HepG2 (cell line): Measurements from ENCODE around the gene RAP1A. TPM values are rescaled to one million over a fixed set of nuclear protein-coding genes. Genes with fewer than 3 reads are reported as not detected.

ENCODE experiments used
- ATAC-seq: fragments of 200-7000 bp; cut with Tn5 transposase; 3 replicates; pipeline ENCODE4 v1.9.1; 2020; ENCODE audit warnings: mild to moderate bottlenecking, moderate library complexity
- BruUV-seq: library from RNA; stranded (reverse); fragments of 400-500 nt; replicated peaks from 2 replicates; lab custom pipeline; 2021; lab: Mats Ljungman, UMichigan
- CTCF ChIA-PET: fragments of 300-600 bp; formaldehyde crosslinking; extraction: SDS; loops from one replicate; lab custom pipeline; 2021; ENCODE audit warnings: low total read pairs, inconsistent platforms, low intra/inter-chr PET ratio; lab: Yijun Ruan, JAX
- POLR2A ChIA-PET: fragments of 350-600 bp; sonication (Branson Sonifier 250); formaldehyde crosslinking; loops from one replicate; lab custom pipeline; 2020; ENCODE audit warnings: antibody characterized with exemption, inconsistent platforms; lab: Yijun Ruan, JAX
- DNase-seq: peaks from one replicate; pipeline ENCODE4 v3.0.0-alpha.2; 2015; ENCODE audit warnings: low spot score
- FAIRE-seq: peaks from 3 replicates; lab custom pipeline; 2011; peaks lifted over from hg19 to GRCh38; lab: Jason Lieb, UNC
- H2AFZ ChIP-seq: one replicate; pipeline ENCODE4 v1.6.1; 2011; ENCODE audit warnings: low read length, inconsistent platforms
- H3K27ac ChIP-seq: fragments of 300-600 bp; 3 replicates; pipeline ENCODE4 v1.8.0; 2011; ENCODE audit warnings: mixed run types, mild to moderate bottlenecking, mixed read lengths, low read length, inconsistent platforms; ENCODE audit not compliant: insufficient read depth; ENCODE audit errors: extremely low read length
- H3K27me3 ChIP-seq, 2 experiments: fragments of 200-600 bp in 1 of 2; 2 replicates in 1 of 2; 3 replicates in 1 of 2; pipeline versions ENCODE4 v1.6.0 to v1.8.0; 2011; ENCODE audit warnings: low read length in 2 of 2, mild to moderate bottlenecking in 2 of 2, moderate library complexity in 2 of 2, inconsistent platforms in 1 of 2; ENCODE audit not compliant: insufficient read depth in 2 of 2, control insufficient read depth in 1 of 2
- H3K36me3 ChIP-seq, 2 experiments: fragments of 200-600 bp in 1 of 2; replicated peaks in 1 of 2; 2 replicates in 1 of 2; 3 replicates in 1 of 2; pipeline versions ENCODE4 v1.5.1 to v1.8.0; 2011; ENCODE audit warnings: low read length in 2 of 2, inconsistent platforms in 1 of 2; ENCODE audit not compliant: insufficient read depth in 2 of 2, control insufficient read depth in 1 of 2
- H3K4me1 ChIP-seq: 2 replicates; pipeline ENCODE4 v1.5.1; 2012; ENCODE audit warnings: low read length, inconsistent platforms; ENCODE audit not compliant: insufficient read depth
- H3K4me2 ChIP-seq: 2 replicates; pipeline ENCODE4 v1.6.0; 2011; ENCODE audit warnings: low read depth, low read length, inconsistent platforms
- H3K4me3 ChIP-seq, 3 experiments: fragments of 200-600 bp in 1 of 3; sonication (generic), shearing (Covaris generic) in 1 of 3; replicated peaks in 1 of 3; 2 replicates each; pipeline ENCODE4 v1.5.1; 2011 to 2016; ENCODE audit warnings: low read length in 3 of 3, inconsistent platforms in 2 of 3, low read depth in 2 of 3, mild to moderate bottlenecking in 2 of 3, control low read depth in 1 of 3, mixed read lengths in 1 of 3; ENCODE audit not compliant: insufficient read depth in 1 of 3
- H3K79me2 ChIP-seq: one replicate; pipeline ENCODE4 v1.6.1; 2011; ENCODE audit warnings: low read length, inconsistent platforms; ENCODE audit not compliant: insufficient read depth
- H3K9ac ChIP-seq: 2 replicates; pipeline ENCODE4 v1.6.0; 2011; ENCODE audit warnings: mild to moderate bottlenecking, low read depth, low read length, inconsistent platforms; ENCODE audit not compliant: insufficient read depth
- H3K9me3 ChIP-seq: 2 replicates; pipeline ENCODE4 v1.5.1; 2012; ENCODE audit warnings: mild to moderate bottlenecking, low read length
- H4K20me1 ChIP-seq: 2 replicates; pipeline ENCODE4 v1.6.0; 2011; ENCODE audit warnings: inconsistent platforms, mild to moderate bottlenecking, low read length, moderate library complexity; ENCODE audit not compliant: insufficient read depth
- EEA1 ChIP-seq: sonication (generic); formaldehyde crosslinking; IDR thresholded peaks from 2 replicates; pipeline ENCODE4 v1.5.1; 2020; ENCODE audit warnings: mild to moderate bottlenecking, missing genetic modification reagents, borderline replicate concordance
- HOXD1 ChIP-seq: sonication (generic); formaldehyde crosslinking; IDR thresholded peaks from 2 replicates; pipeline ENCODE4 v1.5.0; 2020; ENCODE audit warnings: missing genetic modification reagents
- KLF13 ChIP-seq: sonication (generic); formaldehyde crosslinking; IDR thresholded peaks from 2 replicates; pipeline ENCODE4 v1.4.0; 2020; ENCODE audit warnings: mild to moderate bottlenecking, missing genetic modification reagents
- MIXL1 ChIP-seq: IDR thresholded peaks from 2 replicates; pipeline ENCODE4 v1.6.1; 2016
- RAD51 ChIP-seq: fragments of 450-650 bp; IDR thresholded peaks from 2 replicates; pipeline ENCODE4 v1.6.1; 2016; ENCODE audit warnings: borderline replicate concordance
- REL ChIP-seq: sonication (generic); formaldehyde crosslinking; conservative IDR thresholded peaks from 2 replicates; pipeline ENCODE4 v1.8.0; 2022; ENCODE audit warnings: mild to moderate bottlenecking, missing genetic modification reagents, moderate library complexity
- TBX2 ChIP-seq: sonication (generic); formaldehyde crosslinking; IDR thresholded peaks from 2 replicates; pipeline ENCODE4 v1.5.0; 2020; ENCODE audit warnings: missing genetic modification reagents, mild to moderate bottlenecking, borderline replicate concordance
- ZNF547 ChIP-seq: sonication (generic); formaldehyde crosslinking; IDR thresholded peaks from 2 replicates; pipeline ENCODE4 v1.5.1; 2020; ENCODE audit warnings: mild to moderate bottlenecking, missing genetic modification reagents
- ZNF660 ChIP-seq: sonication (generic); formaldehyde crosslinking; IDR thresholded peaks from 2 replicates; pipeline ENCODE4 v1.5.1; 2020; ENCODE audit warnings: mild to moderate bottlenecking, low read depth, missing genetic modification reagents, borderline replicate concordance
- ZNF766 ChIP-seq: sonication (generic); formaldehyde crosslinking; IDR thresholded peaks from 2 replicates; pipeline ENCODE4 v1.5.0; 2020; ENCODE audit warnings: missing genetic modification reagents, borderline replicate concordance
- ZSCAN30 ChIP-seq: sonication (generic); formaldehyde crosslinking; IDR thresholded peaks from 2 replicates; pipeline ENCODE4 v1.5.0; 2020; ENCODE audit warnings: mild to moderate bottlenecking, missing genetic modification reagents
- WGBS: methylation state at CpG from one replicate; pipeline ENCODE4 v1.1.6; 2017; ENCODE audit warnings: low lambda C conversion rate; 5-methylcytosine and 5-hydroxymethylcytosine counted together
- in situ Hi-C: cut with HindIII; loops from 2 replicates; pipeline ENCODE4 v1.10.0; 2017; ENCODE audit warnings: low pct_unique_long_range_greater_than_20kb; ENCODE audit not compliant: extremely low pct_ligation_motif_present
- intact Hi-C: fragments of 100-400 bp; cut with micrococcal nuclease; formaldehyde crosslinking; loops from one replicate; pipeline ENCODE4 v1.10.0; 2022; ENCODE audit not compliant: unreplicated experiment
- polyA plus RNA-seq, 8 experiments: library from polyadenylated mRNA; depleted of rRNA in 3 of 8; stranded (reverse) in 7 of 8; unstranded in 1 of 8; fragments of >200 nt; fragmentation: Illumina TruSeq in 4 of 8; extraction: Trizol in 4 of 8; gene quantifications; 2 replicates each; pipeline versions ENCODE4 v1.2.1 to v1.2.3, GENCODE V29; 2011 to 2016; ENCODE audit warnings: low read depth in 4 of 8, missing spikeins in 1 of 8, mixed read lengths in 1 of 8; ENCODE audit not compliant: insufficient read depth in 1 of 8
- total RNA-seq, 5 experiments: library from RNA; depleted of rRNA; stranded (reverse); fragments of >200 nt; fragmentation: Illumina TruSeq; extraction: Trizol; gene quantifications; 2 replicates each; pipeline ENCODE4 v1.2.3, GENCODE V29; 2016; ENCODE audit warnings: low read depth in 1 of 5
- TF ChIP-seq, protein P1 (sequence below): sonication (generic); formaldehyde crosslinking; IDR thresholded peaks from 2 replicates; pipeline ENCODE4 v1.5.0; 2020; ENCODE audit warnings: missing genetic modification reagents
- TF ChIP-seq, protein P2 (sequence below): sonication (generic); formaldehyde crosslinking; IDR thresholded peaks from 2 replicates; pipeline ENCODE4 v1.4.0; 2020; ENCODE audit warnings: mild to moderate bottlenecking, missing genetic modification reagents
- TF ChIP-seq, protein P3 (sequence below): sonication (generic); formaldehyde crosslinking; IDR thresholded peaks from 2 replicates; pipeline ENCODE4 v1.5.0; 2020; ENCODE audit warnings: missing genetic modification reagents, mild to moderate bottlenecking, borderline replicate concordance

Gene RAP1A
- total and polyA plus RNA-seq, 2 of the 13 experiments (the other 11 are each of a cell fraction or from before 2014, with no cell fraction given), result 19.0 to 20.7 TPM

DNA sequence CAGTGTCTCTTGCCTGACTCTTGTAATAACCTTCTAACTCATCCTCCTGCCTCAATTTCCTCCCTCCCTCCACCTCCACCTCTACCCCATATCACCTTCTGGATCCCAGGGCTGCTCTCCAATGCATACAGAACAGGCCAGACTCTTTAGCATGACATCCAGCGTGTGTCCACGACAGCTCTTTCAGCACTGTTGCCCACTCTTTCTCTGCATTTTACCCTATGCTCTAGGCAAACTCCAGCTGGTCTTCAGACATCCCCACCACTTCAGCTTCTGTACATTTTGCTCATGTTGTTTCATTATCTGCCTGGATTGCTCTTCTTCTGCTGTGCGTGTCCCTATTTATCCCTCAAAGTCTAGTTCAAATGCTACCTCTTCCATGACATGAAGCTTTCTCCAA lies 114.8 kb downstream of the RAP1A start:
- CTCF ChIA-PET, result no interaction called here

More for the DNA sequence above, 114.8 kb downstream of the RAP1A start:
- Histone ChIP-seq H3K27ac (peak overlapping the region; percentile 82), H3K27me3 (no peaks in the 10 kb centered on the region), H3K9me3 (no peaks in the 10 kb centered on the region), H3K4me2 (no peak overlapping the region), H3K79me2 (peaks cover 18% of the 10 kb centered on the region), H4K20me1 (no peaks in the 10 kb centered on the region), H3K36me3 (no peaks in the 10 kb centered on the region), H2AFZ (no peak overlapping the region), H3K4me1 (peaks cover 90% of the 10 kb centered on the region), H3K4me3 (no peak overlapping the region), H3K9ac (peak overlapping the region; percentile 68)
- no peak for ATAC-seq
- TF ChIP-seq ZNF766 (CRISPR knock-in tag) (no peak), REL (CRISPR knock-in tag) (no peak), ZNF660 (no peak), RAD51 (no peak), ZSCAN30 (CRISPR knock-in tag) (no peak), HOXD1 (CRISPR knock-in tag) (no peak), ZNF547 (no peak), MIXL1 (CRISPR knock-in tag) (no peak), TBX2 (CRISPR knock-in tag) (no peak), EEA1 (CRISPR knock-in tag) (no peak), KLF13 (CRISPR knock-in tag) (no peak)
- TF ChIP-seq, protein P1, sequence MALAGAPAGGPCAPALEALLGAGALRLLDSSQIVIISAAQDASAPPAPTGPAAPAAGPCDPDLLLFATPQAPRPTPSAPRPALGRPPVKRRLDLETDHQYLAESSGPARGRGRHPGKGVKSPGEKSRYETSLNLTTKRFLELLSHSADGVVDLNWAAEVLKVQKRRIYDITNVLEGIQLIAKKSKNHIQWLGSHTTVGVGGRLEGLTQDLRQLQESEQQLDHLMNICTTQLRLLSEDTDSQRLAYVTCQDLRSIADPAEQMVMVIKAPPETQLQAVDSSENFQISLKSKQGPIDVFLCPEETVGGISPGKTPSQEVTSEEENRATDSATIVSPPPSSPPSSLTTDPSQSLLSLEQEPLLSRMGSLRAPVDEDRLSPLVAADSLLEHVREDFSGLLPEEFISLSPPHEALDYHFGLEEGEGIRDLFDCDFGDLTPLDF, result no peak
- TF ChIP-seq, protein P2, sequence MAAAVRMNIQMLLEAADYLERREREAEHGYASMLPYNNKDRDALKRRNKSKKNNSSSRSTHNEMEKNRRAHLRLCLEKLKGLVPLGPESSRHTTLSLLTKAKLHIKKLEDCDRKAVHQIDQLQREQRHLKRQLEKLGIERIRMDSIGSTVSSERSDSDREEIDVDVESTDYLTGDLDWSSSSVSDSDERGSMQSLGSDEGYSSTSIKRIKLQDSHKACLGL (CRISPR knock-in tag), result no peak
- TF ChIP-seq, protein P3, sequence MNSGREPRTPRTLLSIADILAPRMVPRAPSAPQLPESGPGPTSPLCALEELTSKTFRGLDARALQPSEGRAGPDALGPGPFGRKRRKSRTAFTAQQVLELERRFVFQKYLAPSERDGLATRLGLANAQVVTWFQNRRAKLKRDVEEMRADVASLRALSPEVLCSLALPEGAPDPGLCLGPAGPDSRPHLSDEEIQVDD, result no peak
- no TSS peak for BruUV-seq
- WGBS, result 97% methylated on average over 3 of the region's 3 CpGs
- intact Hi-C loops (no loop called here), in situ Hi-C loops (no loop called here)
- POLR2A ChIA-PET, result interaction anchor here (0.6 kb wide), 1 partner anchor 25 kb away, joined by 3 read pairs; no protein-coding TSS in a partner anchor
- no peak for FAIRE-seq
- DNase-seq, result no peak
